ENCODE results near the gene FCHO1.
"Not testable (repeated sequence)": the region's sequence is repeated elsewhere in the genome, so short reads cannot be mapped to it uniquely, and the experiment has no call there.

FCHO1 gene

GRCh38 chr19:17783721-17784120, 32.4 kb downstream of the FCHO1 start:
- DNase-seq; in situ Hi-C loops (cut with MboI; ENCODE audit: low pct_unique_long_range_greater_than_20kb, low sequenced_read_pairs): not testable (repeated sequence)

GRCh38 chr19:17784201-17785008, 33.1 kb downstream of the FCHO1 start:
- DNase-seq: peak; percentile 79
- in situ Hi-C loops (cut with MboI; ENCODE audit: low pct_unique_long_range_greater_than_20kb, low sequenced_read_pairs): no loop called here

GRCh38 chr19:17787274-17787913, 36.1 kb downstream of the FCHO1 start:
- DNase-seq: no peak
- in situ Hi-C loops (cut with MboI; ENCODE audit: low pct_unique_long_range_greater_than_20kb, low sequenced_read_pairs): no loop called here

- in situ Hi-C loops (cut with MboI; ENCODE audit: low pct_unique_long_range_greater_than_20kb, low sequenced_read_pairs): no loop called here
- no peak for DNase-seq
Observed at GRCh38 chr19:17788632-17789031, 37.4 kb downstream of the FCHO1 start.

- in situ Hi-C loops (cut with MboI; ENCODE audit: low pct_unique_long_range_greater_than_20kb, low sequenced_read_pairs): no loop called here
- no peak for DNase-seq
Observed at GRCh38 chr19:17790059-17790780, 38.9 kb downstream of the FCHO1 start.

- in situ Hi-C loops (cut with MboI; ENCODE audit: low pct_unique_long_range_greater_than_20kb, low sequenced_read_pairs): no loop called here
- DNase-seq: no peak
Observed at GRCh38 chr19:17794412-17794730, 43.1 kb downstream of the FCHO1 start.

- DNase-seq: no peak
- in situ Hi-C loops (cut with MboI; ENCODE audit: low pct_unique_long_range_greater_than_20kb, low sequenced_read_pairs): no loop called here
Observed at GRCh38 chr19:17794731-17795494, 43.6 kb downstream of the FCHO1 start, which contains the start of gene B3GNT3. Gene B3GNT3, plus strand, starts transcription at chr19:17795138. Its CDS starts 12,670 bp downstream, at chr19:17807808.

GRCh38 chr19:17795495-17795856, 44.2 kb downstream of the FCHO1 start:
- in situ Hi-C loops (cut with MboI; ENCODE audit: low pct_unique_long_range_greater_than_20kb, low sequenced_read_pairs): no loop called here
- no peak for DNase-seq

- in situ Hi-C loops (cut with MboI; ENCODE audit: low pct_unique_long_range_greater_than_20kb, low sequenced_read_pairs): no loop called here
- no peak for DNase-seq
Observed at GRCh38 chr19:17796013-17796837, 44.9 kb downstream of the FCHO1 start.

GRCh38 chr19:17796838-17797423, 45.7 kb downstream of the FCHO1 start:
- DNase-seq: no peak
- in situ Hi-C loops (cut with MboI; ENCODE audit: low pct_unique_long_range_greater_than_20kb, low sequenced_read_pairs): no loop called here

GRCh38 chr19:17797424-17798201, 46.3 kb downstream of the FCHO1 start:
- no peak for DNase-seq
- in situ Hi-C loops (cut with MboI; ENCODE audit: low pct_unique_long_range_greater_than_20kb, low sequenced_read_pairs): no loop called here

- DNase-seq; in situ Hi-C loops (cut with MboI; ENCODE audit: low pct_unique_long_range_greater_than_20kb, low sequenced_read_pairs): not testable (repeated sequence)
Observed at GRCh38 chr19:17798599-17798998, 47.3 kb downstream of the FCHO1 start.

GRCh38 chr19:17802137-17802858, 51.0 kb downstream of the FCHO1 start:
- no peak for DNase-seq
- in situ Hi-C loops (cut with MboI; ENCODE audit: low pct_unique_long_range_greater_than_20kb, low sequenced_read_pairs): no loop called here

GRCh38 chr19:17803264-17803896, 52.1 kb downstream of the FCHO1 start:
- DNase-seq: peak; percentile 71

GRCh38 chr19:17805427-17805826, 54.1 kb downstream of the FCHO1 start:
- in situ Hi-C loops (cut with MboI; ENCODE audit: low pct_unique_long_range_greater_than_20kb, low sequenced_read_pairs): no loop called here
- no peak for DNase-seq

More at GRCh38 chr19:17803264-17803896, 52.1 kb downstream of the FCHO1 start:
- in situ Hi-C loops (cut with MboI; ENCODE audit: low pct_unique_long_range_greater_than_20kb, low sequenced_read_pairs): no loop called here

- in situ Hi-C loops (cut with MboI; ENCODE audit: low pct_unique_long_range_greater_than_20kb, low sequenced_read_pairs): no loop called here
- no peak for DNase-seq
Observed at GRCh38 chr19:17806945-17807344, 55.7 kb downstream of the FCHO1 start.
